A673 (cell line): ENCODE measurements around the gene ZNF132. TPM values are rescaled to one million over a fixed set of nuclear protein-coding genes. Genes with fewer than 3 reads are reported as not detected.
"Not testable (repeated sequence)": the region's sequence is repeated elsewhere in the genome, so short reads cannot be mapped to it uniquely, and the experiment has no call there.

Experiments used
- BruUV-seq: library from RNA; stranded (reverse); fragments of 400-500 nt; replicated peaks from 2 replicates; lab custom pipeline; 2021; lab: Mats Ljungman, UMichigan
- CTCF ChIA-PET: fragments of 300-600 bp; sonication (Branson Sonifier 250); formaldehyde crosslinking; loops from one replicate; lab custom pipeline; 2022; ENCODE audit warnings: antibody characterized with exemption; lab: Charles Lee
- POLR2A ChIA-PET: fragments of 300-600 bp; sonication (Branson Sonifier 250); formaldehyde crosslinking; loops from one replicate; lab custom pipeline; 2022; ENCODE audit warnings: antibody characterized with exemption; ENCODE audit not compliant: low non-redundant PET; lab: Charles Lee
- DNase-seq: peaks from one replicate; pipeline ENCODE4 v3.0.0-alpha.2; 2015; ENCODE audit warnings: low spot score
- H3K27ac ChIP-seq: fragments of 200-600 bp; sonication (generic); 2 replicates; pipeline ENCODE4 v1.5.1; 2016; ENCODE audit warnings: mixed run types, low read depth, mild to moderate bottlenecking, mixed read lengths, antibody characterized with exemption, low read length; ENCODE audit not compliant: poor library complexity, severe bottlenecking
- H3K27me3 ChIP-seq: fragments of 200-600 bp; sonication (generic); replicated peaks from 2 replicates; pipeline ENCODE4 v1.6.1; 2017; ENCODE audit warnings: mixed run types, low read depth, mild to moderate bottlenecking, mixed read lengths, antibody characterized with exemption, low read length; ENCODE audit not compliant: insufficient read depth, poor library complexity
- H3K36me3 ChIP-seq: fragments of 200-600 bp; sonication (generic); 2 replicates; pipeline ENCODE4 v1.6.1; 2016; ENCODE audit warnings: mixed run types, mild to moderate bottlenecking, mixed read lengths, antibody characterized with exemption, low read length; ENCODE audit not compliant: insufficient read depth, poor library complexity, severe bottlenecking
- H3K4me1 ChIP-seq: fragments of 200-600 bp; sonication (generic); 2 replicates; pipeline ENCODE4 v1.6.1; 2017; ENCODE audit warnings: mixed run types, mild to moderate bottlenecking, mixed read lengths, antibody characterized with exemption, low read length; ENCODE audit not compliant: insufficient read depth, poor library complexity, severe bottlenecking
- H3K4me3 ChIP-seq: fragments of 200-600 bp; sonication (generic); 2 replicates; pipeline ENCODE4 v1.5.1; 2016; ENCODE audit warnings: low read depth, mixed run types, mild to moderate bottlenecking, mixed read lengths, low read length; ENCODE audit not compliant: poor library complexity, severe bottlenecking
- H3K9me3 ChIP-seq: fragments of 200-600 bp; sonication (generic); 2 replicates; pipeline ENCODE4 v1.6.1; 2016; ENCODE audit warnings: mixed run types, low read depth, mild to moderate bottlenecking, mixed read lengths, antibody characterized with exemption, low read length; ENCODE audit not compliant: poor library complexity, severe bottlenecking
- CTCF ChIP-seq: fragments of 300-800, 200-600 bp; sonication (generic); conservative IDR thresholded peaks from 2 replicates; pipeline ENCODE4 v1.5.1; 2017; ENCODE audit warnings: low read depth, mild to moderate bottlenecking, antibody characterized with exemption, low read length, moderate library complexity, mixed read lengths
- EZH2 ChIP-seq: fragments of 200-600 bp; sonication (generic); IDR thresholded peaks from 2 replicates; pipeline ENCODE4 v1.6.1; 2017; ENCODE audit warnings: borderline replicate concordance, low read depth, mild to moderate bottlenecking, mixed read lengths, antibody characterized with exemption, low read length; ENCODE audit not compliant: poor library complexity, severe bottlenecking
- intact Hi-C: fragments of 100-400 bp; cut with micrococcal nuclease; formaldehyde crosslinking; loops from one replicate; pipeline ENCODE4 v1.10.0; 2022; ENCODE audit not compliant: unreplicated experiment
- total RNA-seq: library from RNA; stranded (reverse); gene quantifications from 2 replicates; pipeline ENCODE4 v1.2.3, GENCODE V29; 2021

ZNF132 gene
- total RNA-seq, 1 experiment from 2014 or later = 9.1 TPM

GRCh38 chr19:58442986-58443385 lies 3.0 kb upstream of the ZNF132 start:
- H3K27ac ChIP-seq, H3K4me3 ChIP-seq, intact Hi-C loops, DNase-seq, H3K27me3 ChIP-seq, BruUV-seq, POLR2A ChIA-PET, H3K36me3 ChIP-seq, CTCF ChIA-PET: not testable (repeated sequence)
- H3K9me3 ChIP-seq = peaks cover 13% of the 10 kb centered on the region
- peaks cover 20% of the 10 kb centered on the region for H3K4me1 ChIP-seq

- no peak for DNase-seq
- H3K4me3 ChIP-seq = peak overlapping the region; percentile 53
- intact Hi-C loops = loop anchor here (1.0 kb wide), 1 partner anchor 11 kb away; the partner anchor contains the start of gene ZNF324B
- H3K36me3 ChIP-seq = peaks cover 15% of the 10 kb centered on the region
- no peaks in the 10 kb centered on the region for H3K27me3 ChIP-seq
- TSS peak; percentile 80 for BruUV-seq
- peaks cover 32% of the 10 kb centered on the region for H3K9me3 ChIP-seq
- POLR2A ChIA-PET = no interaction called here
- peak overlapping the region; percentile 75 for H3K27ac ChIP-seq
- TF ChIP-seq CTCF (no peak), EZH2 (no peak)
- CTCF ChIA-PET = no interaction called here
- H3K4me1 ChIP-seq = peaks cover 18% of the 10 kb centered on the region
Observed at GRCh38 chr19:58440556-58440955, 603 bp upstream of the ZNF132 start.

GRCh38 chr19:58434217-58434616 lies 5.7 kb downstream of the ZNF132 start:
- ChIA-PET POLR2A (no interaction called here), CTCF (no interaction called here)
- TF ChIP-seq EZH2 = no peak
- TF ChIP-seq CTCF = no peak
- Histone ChIP-seq H3K27ac (no peak overlapping the region), H3K27me3 (no peaks in the 10 kb centered on the region), H3K9me3 (peaks cover 90% of the 10 kb centered on the region), H3K4me3 (no peak overlapping the region), H3K36me3 (peaks cover 52% of the 10 kb centered on the region), H3K4me1 (no peaks in the 10 kb centered on the region)
- no TSS peak for BruUV-seq
- intact Hi-C loops = no loop called here
- no peak for DNase-seq

- no peak overlapping the region for H3K4me3 ChIP-seq
- no peak for TF ChIP-seq CTCF
- no peak for TF ChIP-seq EZH2
- H3K36me3 ChIP-seq = peaks cover 29% of the 10 kb centered on the region
- BruUV-seq = no TSS peak
- DNase-seq = no peak
- peaks cover 72% of the 10 kb centered on the region for H3K9me3 ChIP-seq
- ChIA-PET POLR2A (no interaction called here), CTCF (no interaction called here)
- no peaks in the 10 kb centered on the region for H3K4me1 ChIP-seq
- H3K27me3 ChIP-seq = no peaks in the 10 kb centered on the region
- H3K27ac ChIP-seq = no peak overlapping the region
- intact Hi-C loops = no loop called here
Observed at GRCh38 chr19:58429745-58430144, 10.2 kb downstream of the ZNF132 start.
